Tibial nerve (tissue), 4 donors: ENCODE measurements around the gene KRTAP5-7. TPM values are rescaled to one million over a fixed set of nuclear protein-coding genes. Genes with fewer than 3 reads are reported as not detected.

Experiments
- DNase-seq, 2 donors: peaks; one replicate each; pipeline ENCODE4 v3.0.0-alpha.2; 2019; ENCODE audit warnings: low spot score in 2 of 2
- H3K27ac ChIP-seq, 4 donors: fragments of 200-600 bp; sonication (generic) in 3 of 4; one replicate each; pipeline ENCODE4 v1.5.1; 2017 to 2019; ENCODE audit warnings: mild to moderate bottlenecking in 1 of 4
- H3K27me3 ChIP-seq, 2 donors: fragments of 200-600 bp; sonication (generic) in 1 of 2; one replicate each; pipeline versions ENCODE4 v1.5.1 to v1.6.0; 2017 to 2019
- H3K36me3 ChIP-seq, 3 donors: fragments of 200-600 bp; sonication (generic); one replicate each; pipeline ENCODE4 v1.5.1; 2018 to 2019
- H3K4me1 ChIP-seq, 4 donors: fragments of 200-600 bp; sonication (generic) in 3 of 4; one replicate each; pipeline ENCODE4 v1.5.1; 2017 to 2019
- H3K4me3 ChIP-seq, 4 donors: fragments of 200-600 bp; sonication (generic) in 3 of 4; one replicate each; pipeline ENCODE4 v1.5.1; 2017 to 2019; ENCODE audit warnings: mild to moderate bottlenecking in 1 of 4, moderate library complexity in 1 of 4
- H3K9me3 ChIP-seq, 4 donors: fragments of 200-600 bp; sonication (generic) in 3 of 4; one replicate each; pipeline ENCODE4 v1.5.1; 2017 to 2019
- CTCF ChIP-seq, 5 experiments: fragments of 200-600 bp in 3 of 5; fragments of 450-650 bp in 2 of 5; sonication (generic) in 3 of 5; IDR thresholded peaks; one replicate each; pipeline ENCODE4 v1.5.1; 2016 to 2019; ENCODE audit warnings: antibody characterized with exemption in 5 of 5, mild to moderate bottlenecking in 3 of 5, moderate library complexity in 2 of 5
- EP300 ChIP-seq, 2 donors: sonication (generic); formaldehyde crosslinking; IDR thresholded peaks; one replicate each; pipeline ENCODE4 v1.6.1; 2017; ENCODE audit warnings: antibody characterized with exemption in 2 of 2, mild to moderate bottlenecking in 1 of 2
- POLR2A ChIP-seq, 2 donors: fragments of 450-650 bp; IDR thresholded peaks; one replicate each; pipeline ENCODE4 v1.6.1; 2017; ENCODE audit warnings: antibody characterized with exemption in 2 of 2, mild to moderate bottlenecking in 2 of 2, moderate library complexity in 2 of 2
- WGBS, 2 donors: methylation state at CpG; one replicate each; pipeline ENCODE4 v1.1.5; 2018; 5-methylcytosine and 5-hydroxymethylcytosine counted together
- total RNA-seq, 4 donors: library from RNA; depleted of rRNA; stranded (reverse); fragments of >200 nt; gene quantifications; one replicate each; pipeline ENCODE4 v1.1.0, GENCODE V29; 2016

The KRTAP5-7 gene
- total RNA-seq, 4 donors from 2014 or later, result 1.3 TPM; not detected in 3

DNA sequence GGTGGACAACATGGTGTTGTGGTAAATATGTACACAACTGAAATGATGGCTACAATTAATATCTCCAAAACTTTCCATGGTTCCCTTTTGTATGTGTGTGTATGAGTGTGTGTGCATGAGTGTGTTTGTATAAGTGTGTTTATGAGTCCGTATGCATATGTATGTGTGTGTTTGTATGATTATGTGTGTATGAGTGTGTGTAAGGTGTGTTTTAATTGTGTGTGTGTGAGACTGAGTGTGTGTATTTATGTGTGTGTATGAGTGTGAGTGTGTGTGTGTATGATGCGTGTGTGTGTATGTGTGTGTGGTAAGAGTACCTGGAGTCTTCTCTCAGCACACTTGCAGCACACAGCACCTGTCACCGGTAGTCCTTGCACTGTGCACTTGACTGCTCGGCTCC lies 29.0 kb downstream of the KRTAP5-7 start:
- WGBS, 2 donors, result 79 to 82% methylated on average over 4 of the region's 4 CpGs
- Histone ChIP-seq H3K9me3 (peaks cover 0 to 7% (median 0%) of the 10 kb centered on the region in 4 donors), H3K36me3 (no peaks in the 10 kb centered on the region), H3K4me3 (no peak overlapping the region), H3K27ac (no peak overlapping the region), H3K27me3 (no peaks in the 10 kb centered on the region), H3K4me1 (no peaks in the 10 kb centered on the region)
- TF ChIP-seq POLR2A (IDR thresholded peaks at IDR 0.05), result no peak
- TF ChIP-seq EP300 (IDR thresholded peaks at IDR 0.05), result no peak
- TF ChIP-seq CTCF (IDR thresholded peaks at IDR 0.05), result no peak
- DNase-seq, result no peak

- H3K4me1 ChIP-seq, result no peaks in the 10 kb centered on the region
- H3K9me3 ChIP-seq, result peaks cover 0 to 9% (median 0%) of the 10 kb centered on the region in 4 donors
- H3K4me3 ChIP-seq, result no peak overlapping the region
- no peaks in the 10 kb centered on the region for H3K36me3 ChIP-seq
- DNase-seq, result no peak
- H3K27ac ChIP-seq, result no peak overlapping the region
- H3K27me3 ChIP-seq, result no peaks in the 10 kb centered on the region
- TF ChIP-seq EP300 (IDR thresholded peaks at IDR 0.05) (no peak), POLR2A (IDR thresholded peaks at IDR 0.05) (no peak)
Observed at GRCh38 chr11:71557257-71557656, 30.2 kb downstream of the KRTAP5-7 start.

GRCh38 chr11:71558996-71559395 lies 31.9 kb downstream of the KRTAP5-7 start:
- Histone ChIP-seq H3K4me3 (no peak overlapping the region), H3K4me1 (no peaks in the 10 kb centered on the region), H3K27me3 (no peaks in the 10 kb centered on the region), H3K9me3 (peaks cover 0 to 9% (median 0%) of the 10 kb centered on the region in 4 donors), H3K36me3 (no peaks in the 10 kb centered on the region), H3K27ac (no peak overlapping the region)
- DNase-seq, result no peak
- WGBS, 2 donors, result 73 to 85% methylated on average over 1 of the region's 1 CpG
- TF ChIP-seq POLR2A (IDR thresholded peaks at IDR 0.05) (no peak), EP300 (IDR thresholded peaks at IDR 0.05) (no peak), CTCF (IDR thresholded peaks at IDR 0.05) (no peak)

DNA sequence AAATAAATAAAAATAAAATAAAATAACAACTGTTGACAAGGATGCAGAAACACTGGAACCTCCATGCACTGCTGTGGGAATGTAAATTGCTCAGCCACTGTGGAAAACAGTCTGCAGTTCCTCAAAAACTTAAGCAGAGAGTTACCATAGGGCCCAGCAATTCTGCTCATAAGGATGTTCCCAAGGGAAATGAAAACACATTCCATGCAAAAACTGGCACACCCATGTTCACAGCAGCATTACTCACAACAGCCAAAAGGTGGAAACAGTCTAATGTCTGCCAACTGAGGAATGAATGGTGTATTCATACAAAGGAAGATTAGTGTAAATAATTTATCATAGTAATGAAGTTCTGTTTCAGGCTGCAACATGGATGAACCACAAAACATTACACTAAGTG lies 35.1 kb downstream of the KRTAP5-7 start:
- TF ChIP-seq EP300 (IDR thresholded peaks at IDR 0.05), result no peak
- TF ChIP-seq POLR2A (IDR thresholded peaks at IDR 0.05), result no peak
- no peak for TF ChIP-seq CTCF (IDR thresholded peaks at IDR 0.05)
- no peak overlapping the region for H3K4me3 ChIP-seq
- H3K4me1 ChIP-seq, result no peaks in the 10 kb centered on the region
- H3K36me3 ChIP-seq, result no peaks in the 10 kb centered on the region
- H3K9me3 ChIP-seq, result peaks cover 0 to 9% (median 0%) of the 10 kb centered on the region in 4 donors
- H3K27me3 ChIP-seq, result no peaks in the 10 kb centered on the region
- H3K27ac ChIP-seq, result no peak overlapping the region
- no peak for DNase-seq

DNA sequence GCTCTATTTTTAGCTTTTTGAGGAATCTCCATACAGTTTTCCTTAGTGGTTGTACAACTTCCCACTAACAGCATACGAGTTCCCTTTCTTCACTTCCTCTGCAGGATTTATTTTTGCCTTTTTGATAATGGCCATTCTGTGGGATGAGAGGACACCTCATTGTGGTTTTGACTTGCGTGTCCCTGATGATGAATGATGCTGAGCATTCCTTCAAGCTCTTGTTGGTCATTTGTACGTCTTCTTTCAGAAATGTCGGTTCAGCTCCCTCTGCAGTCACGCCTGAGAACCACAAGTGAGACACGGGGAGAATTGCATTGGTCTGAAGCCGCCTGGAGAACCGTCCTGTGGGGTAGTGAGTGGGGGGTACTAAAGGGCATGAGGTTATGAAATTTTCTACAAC lies 36.3 kb downstream of the KRTAP5-7 start:
- 18 to 22% methylated on average over 8 of the region's 8 CpGs for WGBS, 2 donors
- Histone ChIP-seq H3K4me1 (no peaks in the 10 kb centered on the region), H3K27me3 (no peaks in the 10 kb centered on the region), H3K36me3 (no peaks in the 10 kb centered on the region), H3K9me3 (peaks cover 0 to 9% (median 0%) of the 10 kb centered on the region in 4 donors), H3K4me3 (no peak overlapping the region), H3K27ac (no peak overlapping the region)
- no peak for TF ChIP-seq CTCF (IDR thresholded peaks at IDR 0.05)
- TF ChIP-seq EP300 (IDR thresholded peaks at IDR 0.05), result no peak
- TF ChIP-seq POLR2A (IDR thresholded peaks at IDR 0.05), result no peak
- no peak for DNase-seq

DNA sequence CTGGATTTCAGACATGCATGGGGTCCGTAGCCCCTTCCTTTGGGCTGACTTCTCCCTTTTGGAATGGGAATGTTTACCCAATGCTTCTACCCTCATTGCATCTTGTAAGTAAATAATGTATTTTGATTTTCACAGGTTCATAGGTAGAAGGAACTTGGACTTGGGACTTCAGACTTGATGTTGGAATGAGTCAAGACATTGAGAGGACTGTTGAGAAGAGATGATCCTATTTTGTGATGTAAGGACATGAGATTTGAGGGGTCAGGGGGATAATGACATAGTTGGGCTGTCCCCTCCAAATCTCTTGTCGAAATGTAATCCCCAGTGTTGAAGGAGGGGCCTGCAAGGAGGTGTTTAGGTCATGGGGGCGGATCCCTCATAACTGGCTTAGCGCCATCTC lies 37.4 kb downstream of the KRTAP5-7 start:
- H3K9me3 ChIP-seq, result peaks cover 0 to 9% (median 0%) of the 10 kb centered on the region in 4 donors
- no peak for TF ChIP-seq CTCF (IDR thresholded peaks at IDR 0.05)
- no peak for TF ChIP-seq EP300 (IDR thresholded peaks at IDR 0.05)
- TF ChIP-seq POLR2A (IDR thresholded peaks at IDR 0.05), result no peak
- 76 to 83% methylated on average over 3 to 4 of the region's 4 CpGs for WGBS, 2 donors
- no peak for DNase-seq
- no peaks in the 10 kb centered on the region for H3K27me3 ChIP-seq
- H3K4me1 ChIP-seq, result no peaks in the 10 kb centered on the region
- H3K27ac ChIP-seq, result no peak overlapping the region
- no peaks in the 10 kb centered on the region for H3K36me3 ChIP-seq
- no peak overlapping the region for H3K4me3 ChIP-seq
